ENCODE data around the gene RREB1.

RREB1 gene

DNA sequence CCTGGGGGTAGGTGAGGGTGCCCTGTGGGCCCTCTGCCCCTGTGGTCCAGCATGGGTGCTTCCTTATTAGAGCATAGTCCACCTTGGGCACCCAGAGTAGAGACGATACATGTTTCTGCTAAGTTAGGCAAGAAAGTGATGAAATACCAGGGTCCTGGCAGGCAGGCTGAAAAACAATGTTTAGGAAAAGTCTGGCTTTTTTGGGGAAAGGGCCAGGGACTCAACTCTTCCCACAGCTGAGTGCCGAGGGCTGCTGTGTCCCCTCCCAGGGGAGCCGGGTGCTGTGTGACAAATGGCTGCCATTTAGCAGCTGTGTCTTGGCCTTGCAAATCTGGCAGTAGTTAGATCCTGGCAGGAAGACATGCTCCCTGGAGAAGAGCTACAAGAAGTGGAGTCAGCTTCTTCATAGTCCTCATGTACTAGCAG, 61.5 kb downstream of the RREB1 start:
- Histone ChIP-seq H3K4me2 (ENCODE audit: insufficient read depth, low read length) (no peak overlapping the region), H3K4me1 (ENCODE audit: insufficient read depth, low read length) (no peaks in the 10 kb centered on the region), H3K27ac (ENCODE audit: low read length) (peak overlapping the region; percentile 29; the same call in 1 of the 2 replicates), H4K20me1 (ENCODE audit: insufficient read depth, low read length) (peaks cover 81% of the 10 kb centered on the region), H3K4me3 (ENCODE audit: low read depth in 1 of 2, low read length in 2 of 2) (no peak overlapping the region), H3K27me3 (ENCODE audit: insufficient read depth, low read length, poor library complexity) (no peaks in the 10 kb centered on the region), H3K9me3 (ENCODE audit: insufficient read depth, low read length, severe bottlenecking) (no peaks in the 10 kb centered on the region), H3K9ac (ENCODE audit: low read depth, low read length) (no peak overlapping the region), H3K79me2 (ENCODE audit: insufficient read depth, low read length) (peaks cover 97% of the 10 kb centered on the region), H2AFZ (ENCODE audit: low read depth, low read length) (no peak overlapping the region), H3K36me3 (ENCODE audit: insufficient read depth, low read length) (peaks cover 6% of the 10 kb centered on the region; the same call in 1 of the 2 replicates)
- TF ChIP-seq EZH2 (IDR thresholded peaks at IDR 0.05; ENCODE audit: borderline replicate concordance, low read depth, low read length, severe bottlenecking): no peak
- TF ChIP-seq, protein P1, sequence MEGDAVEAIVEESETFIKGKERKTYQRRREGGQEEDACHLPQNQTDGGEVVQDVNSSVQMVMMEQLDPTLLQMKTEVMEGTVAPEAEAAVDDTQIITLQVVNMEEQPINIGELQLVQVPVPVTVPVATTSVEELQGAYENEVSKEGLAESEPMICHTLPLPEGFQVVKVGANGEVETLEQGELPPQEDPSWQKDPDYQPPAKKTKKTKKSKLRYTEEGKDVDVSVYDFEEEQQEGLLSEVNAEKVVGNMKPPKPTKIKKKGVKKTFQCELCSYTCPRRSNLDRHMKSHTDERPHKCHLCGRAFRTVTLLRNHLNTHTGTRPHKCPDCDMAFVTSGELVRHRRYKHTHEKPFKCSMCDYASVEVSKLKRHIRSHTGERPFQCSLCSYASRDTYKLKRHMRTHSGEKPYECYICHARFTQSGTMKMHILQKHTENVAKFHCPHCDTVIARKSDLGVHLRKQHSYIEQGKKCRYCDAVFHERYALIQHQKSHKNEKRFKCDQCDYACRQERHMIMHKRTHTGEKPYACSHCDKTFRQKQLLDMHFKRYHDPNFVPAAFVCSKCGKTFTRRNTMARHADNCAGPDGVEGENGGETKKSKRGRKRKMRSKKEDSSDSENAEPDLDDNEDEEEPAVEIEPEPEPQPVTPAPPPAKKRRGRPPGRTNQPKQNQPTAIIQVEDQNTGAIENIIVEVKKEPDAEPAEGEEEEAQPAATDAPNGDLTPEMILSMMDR (IDR thresholded peaks at IDR 0.05; ENCODE audit: borderline replicate concordance, extremely low read depth, low read length, poor library complexity, severe bottlenecking): no peak
- no peak for DNase-seq
- no peak for ATAC-seq (ENCODE audit: insufficient read depth, low read depth)

DNA sequence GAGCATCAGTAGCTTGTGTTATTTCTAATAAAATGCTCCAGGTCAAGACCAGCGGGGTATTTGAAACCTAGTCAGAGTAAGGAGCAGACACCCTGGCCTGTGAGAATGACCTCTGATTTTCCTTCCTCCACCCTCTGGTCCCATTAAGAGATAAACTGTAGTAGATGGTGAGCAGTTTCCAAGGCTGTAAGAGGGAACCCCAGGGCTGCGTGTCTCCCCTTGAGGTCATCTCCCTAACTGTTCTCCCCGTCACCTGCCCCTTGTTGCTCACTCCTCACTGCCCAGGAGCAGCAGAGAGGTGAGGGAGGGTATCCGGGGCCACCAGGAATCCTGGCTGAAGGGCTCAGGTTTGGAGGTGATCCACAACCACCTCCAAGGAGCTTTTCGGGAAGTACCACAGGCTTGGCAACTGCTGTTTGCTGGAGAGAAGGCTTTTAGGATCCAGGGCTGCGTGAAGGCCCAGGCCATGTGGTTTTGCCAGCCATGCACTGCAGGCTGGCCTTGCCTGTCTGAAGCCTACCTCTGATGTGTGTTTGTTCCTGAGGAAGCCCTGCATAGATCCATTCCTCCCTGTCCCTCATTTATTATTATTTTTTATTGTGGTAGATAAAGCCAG, 62.5 kb downstream of the RREB1 start:
- H2AFZ ChIP-seq (ENCODE audit: low read depth, low read length): no peak overlapping the region
- peaks cover 93% of the 10 kb centered on the region for H3K79me2 ChIP-seq (ENCODE audit: insufficient read depth, low read length)
- TF ChIP-seq, protein P1 (IDR thresholded peaks at IDR 0.05; ENCODE audit: borderline replicate concordance, extremely low read depth, low read length, poor library complexity, severe bottlenecking): no peak
- TF ChIP-seq EZH2 (IDR thresholded peaks at IDR 0.05; ENCODE audit: borderline replicate concordance, low read depth, low read length, severe bottlenecking): no peak
- peaks cover 74% of the 10 kb centered on the region for H4K20me1 ChIP-seq (ENCODE audit: insufficient read depth, low read length)
- no peaks in the 10 kb centered on the region for H3K4me1 ChIP-seq (ENCODE audit: insufficient read depth, low read length)
- H3K9me3 ChIP-seq (ENCODE audit: insufficient read depth, low read length, severe bottlenecking): no peaks in the 10 kb centered on the region
- no peak overlapping the region for H3K27ac ChIP-seq (ENCODE audit: low read length)
- peaks cover 3% of the 10 kb centered on the region; the same call in 1 of the 2 replicates for H3K36me3 ChIP-seq (ENCODE audit: insufficient read depth, low read length)
- no peak overlapping the region for H3K4me3 ChIP-seq (ENCODE audit: low read depth in 1 of 2, low read length in 2 of 2)
- no peak overlapping the region for H3K9ac ChIP-seq (ENCODE audit: low read depth, low read length)
- no peaks in the 10 kb centered on the region for H3K27me3 ChIP-seq (ENCODE audit: insufficient read depth, low read length, poor library complexity)
- ATAC-seq (ENCODE audit: insufficient read depth, low read depth) (no peak), DNase-seq (no peak)
- no peak overlapping the region for H3K4me2 ChIP-seq (ENCODE audit: insufficient read depth, low read length)

DNA sequence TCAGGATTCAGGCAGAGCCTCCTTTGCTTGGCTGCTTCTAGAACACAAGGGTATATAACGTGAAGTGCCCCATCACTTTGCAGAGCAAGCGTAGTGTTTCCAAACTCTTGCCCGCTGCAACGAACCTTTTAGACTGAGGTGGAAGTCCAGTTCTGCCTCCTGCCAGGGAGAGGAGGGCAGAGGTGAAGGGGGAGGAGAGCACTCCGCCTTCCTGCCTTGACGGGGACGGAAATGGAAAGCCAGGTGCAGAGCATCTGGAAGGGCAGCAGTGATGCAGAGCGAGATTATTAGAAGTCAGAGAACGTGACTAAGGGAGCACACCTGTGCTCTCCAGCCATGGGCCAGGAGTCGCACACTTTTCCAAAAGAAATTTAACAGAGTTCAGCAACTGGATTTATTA, 63.4 kb downstream of the RREB1 start:
- Histone ChIP-seq H3K79me2 (ENCODE audit: insufficient read depth, low read length) (peaks cover 93% of the 10 kb centered on the region), H4K20me1 (ENCODE audit: insufficient read depth, low read length) (peaks cover 72% of the 10 kb centered on the region)

More for the DNA sequence above, 63.4 kb downstream of the RREB1 start:
- DNase-seq (no peak), ATAC-seq (ENCODE audit: insufficient read depth, low read depth) (no peak)
- Histone ChIP-seq H3K9ac (ENCODE audit: low read depth, low read length) (no peak overlapping the region), H3K27ac (ENCODE audit: low read length) (no peak overlapping the region), H3K4me3 (ENCODE audit: low read depth in 1 of 2, low read length in 2 of 2) (no peak overlapping the region), H3K9me3 (ENCODE audit: insufficient read depth, low read length, severe bottlenecking) (no peaks in the 10 kb centered on the region), H2AFZ (ENCODE audit: low read depth, low read length) (no peak overlapping the region), H3K4me1 (ENCODE audit: insufficient read depth, low read length) (no peaks in the 10 kb centered on the region), H3K36me3 (ENCODE audit: insufficient read depth, low read length) (peaks cover 4% of the 10 kb centered on the region; the same call in 1 of the 2 replicates), H3K27me3 (ENCODE audit: insufficient read depth, low read length, poor library complexity) (no peaks in the 10 kb centered on the region), H3K4me2 (ENCODE audit: insufficient read depth, low read length) (no peak overlapping the region)
- TF ChIP-seq EZH2 (IDR thresholded peaks at IDR 0.05; ENCODE audit: borderline replicate concordance, low read depth, low read length, severe bottlenecking): no peak
- TF ChIP-seq, protein P1 (IDR thresholded peaks at IDR 0.05; ENCODE audit: borderline replicate concordance, extremely low read depth, low read length, poor library complexity, severe bottlenecking): no peak
